GM18873 (cell line): ENCODE results near the gene LRRC37A3.
"Not testable (repeated sequence)": the region's sequence is repeated elsewhere in the genome, so short reads cannot be mapped to it uniquely, and the experiment has no call there.

Source experiments
- ATAC-seq: cut with Tn5 transposase; IDR thresholded peaks from one replicate; pipeline ENCODE4 v1.9.1; 2021; ENCODE audit warnings: mild to moderate bottlenecking, moderate library complexity, moderate number of reproducible peaks; ENCODE audit not compliant: unreplicated experiment, low FRiP score

The LRRC37A3 gene

GRCh38 chr17:64927444-64927843 lies 8.2 kb upstream of the LRRC37A3 start:
- ATAC-seq, result not testable (repeated sequence)

GRCh38 chr17:64926430-64926829 lies 7.2 kb upstream of the LRRC37A3 start:
- ATAC-seq, result not testable (repeated sequence)

GRCh38 chr17:64925244-64925643 lies 6.0 kb upstream of the LRRC37A3 start:
- not testable (repeated sequence) for ATAC-seq

GRCh38 chr17:64923051-64923568 lies 3.8 kb upstream of the LRRC37A3 start:
- ATAC-seq, result not testable (repeated sequence)

- no peak for ATAC-seq
These were observed 1.3 kb upstream of the LRRC37A3 start for GRCh38 chr17:64920419-64921172.

- no peak for ATAC-seq
These were observed 744 bp upstream of the LRRC37A3 start for GRCh38 chr17:64920026-64920418.

- ATAC-seq, result peak; percentile 26
These were observed 413 bp downstream of the LRRC37A3 start for GRCh38 chr17:64918842-64919288.

- not testable (repeated sequence) for ATAC-seq
These were observed 1.7 kb downstream of the LRRC37A3 start for GRCh38 chr17:64917540-64917939.

GRCh38 chr17:64915244-64915643 lies 4.0 kb downstream of the LRRC37A3 start:
- ATAC-seq, result not testable (repeated sequence)

GRCh38 chr17:64910191-64910514 lies 9.1 kb downstream of the LRRC37A3 start:
- ATAC-seq, result not testable (repeated sequence)

- ATAC-seq, result not testable (repeated sequence)
These were observed 9.6 kb downstream of the LRRC37A3 start for GRCh38 chr17:64909511-64910190.

GRCh38 chr17:64904069-64904468 lies 15.2 kb downstream of the LRRC37A3 start:
- not testable (repeated sequence) for ATAC-seq

GRCh38 chr17:64897136-64897535 lies 22.1 kb downstream of the LRRC37A3 start:
- not testable (repeated sequence) for ATAC-seq

GRCh38 chr17:64874210-64874609 lies 45.1 kb downstream of the LRRC37A3 start:
- not testable (repeated sequence) for ATAC-seq

- not testable (repeated sequence) for ATAC-seq
These were observed 71.5 kb downstream of the LRRC37A3 start for GRCh38 chr17:64847504-64848466.

GRCh38 chr17:64846892-64847291 lies 72.4 kb downstream of the LRRC37A3 start:
- not testable (repeated sequence) for ATAC-seq

GRCh38 chr17:64843918-64844317 lies 75.4 kb downstream of the LRRC37A3 start:
- ATAC-seq, result not testable (repeated sequence)

GRCh38 chr17:64842900-64843299 lies 76.4 kb downstream of the LRRC37A3 start:
- not testable (repeated sequence) for ATAC-seq

GRCh38 chr17:64840960-64841359 lies 78.3 kb downstream of the LRRC37A3 start:
- ATAC-seq, result not testable (repeated sequence)

- not testable (repeated sequence) for ATAC-seq
These were observed 80.8 kb downstream of the LRRC37A3 start for GRCh38 chr17:64838513-64838912.
